H1 (cell line): ENCODE measurements around the gene LRPPRC. TPM values are rescaled to one million over a fixed set of nuclear protein-coding genes. Genes with fewer than 3 reads are reported as not detected.

Experiments
- CTCF ChIA-PET: fragments of 300-600 bp; sonication (Branson Sonifier 250); formaldehyde crosslinking; loops from one replicate; lab custom pipeline; 2021; ENCODE audit not compliant: partially characterized antibody; lab: Charles Lee
- POLR2A ChIA-PET: fragments of 300-600 bp; sonication (Branson Sonifier 250); formaldehyde crosslinking; loops from one replicate; lab custom pipeline; 2021; ENCODE audit warnings: inconsistent platforms; ENCODE audit not compliant: partially characterized antibody; lab: Charles Lee
- DNase-seq, 2 experiments: peaks; one replicate each; pipeline versions ENCODE4 v3.0.0 to v3.0.0-alpha.2; 2010 to 2022; ENCODE audit warnings: low spot score in 2 of 2, low read depth in 1 of 2, mixed read lengths in 1 of 2
- FAIRE-seq: peaks from 2 replicates; lab custom pipeline; 2011; peaks lifted over from hg19 to GRCh38; lab: Jason Lieb, UNC
- H2AFZ ChIP-seq: 2 replicates; pipeline ENCODE4 v1.8.1; 2012; ENCODE audit warnings: low read length, inconsistent platforms
- H2AK5ac ChIP-seq: 2 replicates; pipeline ENCODE4 v1.6.1; 2013; ENCODE audit warnings: low read depth, low read length
- H2BK120ac ChIP-seq: replicated peaks from 2 replicates; pipeline ENCODE3; 2013; ENCODE audit warnings: low read depth, low read length, inconsistent platforms
- H2BK12ac ChIP-seq: 2 replicates; pipeline ENCODE4 v1.6.1; 2013; ENCODE audit warnings: low read depth, low read length
- H2BK15ac ChIP-seq: 2 replicates; pipeline ENCODE4 v1.6.1; 2013; ENCODE audit warnings: low read length
- H2BK20ac ChIP-seq: 2 replicates; pipeline ENCODE4 v1.6.1; 2013; ENCODE audit warnings: low read length
- H2BK5ac ChIP-seq: 2 replicates; pipeline ENCODE4 v1.6.1; 2013; ENCODE audit warnings: low read depth, low read length
- H3K14ac ChIP-seq: 2 replicates; pipeline ENCODE4 v1.6.1; 2013; ENCODE audit warnings: inconsistent platforms; ENCODE audit not compliant: insufficient read length
- H3K18ac ChIP-seq: 2 replicates; pipeline ENCODE4 v1.6.1; 2013; ENCODE audit warnings: low read length; ENCODE audit errors: extremely low read depth
- H3K23ac ChIP-seq: 2 replicates; pipeline ENCODE4 v1.6.1; 2013; ENCODE audit warnings: inconsistent platforms; ENCODE audit not compliant: insufficient read length
- H3K23me2 ChIP-seq: 2 replicates; pipeline ENCODE4 v1.6.1; 2013; ENCODE audit warnings: low read depth, low read length
- H3K27ac ChIP-seq: 2 replicates; pipeline ENCODE4 v1.6.1; 2011; ENCODE audit warnings: low read depth, low read length, inconsistent platforms
- H3K27me3 ChIP-seq, 4 experiments: replicated peaks in 1 of 4; 1 replicate in 1 of 4; 2 replicates in 3 of 4; pipeline versions ENCODE4 v1.6.1 to v1.8.1; 2011 to 2013; ENCODE audit warnings: low read length in 3 of 4, mild to moderate bottlenecking in 3 of 4, inconsistent platforms in 2 of 4, mixed read lengths in 2 of 4, moderate library complexity in 1 of 4; ENCODE audit not compliant: control insufficient read depth in 3 of 4, insufficient read depth in 3 of 4; ENCODE audit errors: extremely low read depth in 1 of 4
- H3K36me3 ChIP-seq, 4 experiments: 2 replicates each; pipeline versions ENCODE4 v1.6.1 to v1.8.1; 2011 to 2013; ENCODE audit warnings: mild to moderate bottlenecking in 4 of 4, low read length in 3 of 4, moderate library complexity in 2 of 4, control low read depth in 1 of 4, inconsistent platforms in 1 of 4; ENCODE audit not compliant: insufficient read depth in 4 of 4, control insufficient read depth in 2 of 4
- H3K4ac ChIP-seq: replicated peaks from 2 replicates; pipeline ENCODE3; 2013; ENCODE audit warnings: low read length, low read depth, mixed read lengths, inconsistent platforms; ENCODE audit not compliant: insufficient read length
- H3K4me1 ChIP-seq, 4 experiments: replicated peaks in 1 of 4; 1 replicate in 1 of 4; 2 replicates in 3 of 4; pipeline versions ENCODE4 v1.6.1 to v1.8.1; 2011 to 2013; ENCODE audit warnings: low read length in 3 of 4, inconsistent platforms in 2 of 4, mixed read lengths in 1 of 4; ENCODE audit not compliant: insufficient read depth in 4 of 4, control insufficient read depth in 3 of 4
- H3K4me2 ChIP-seq, 2 experiments: 2 replicates each; pipeline versions ENCODE4 v1.6.1 to v1.8.1; 2011 to 2013; ENCODE audit warnings: low read depth in 2 of 2, low read length in 2 of 2, control low read depth in 1 of 2, inconsistent platforms in 1 of 2, mild to moderate bottlenecking in 1 of 2; ENCODE audit not compliant: insufficient read depth in 1 of 2
- H3K4me3 ChIP-seq, 4 experiments: fragments of 200-600, 300-600 bp in 1 of 4; sonication (generic), shearing (Covaris generic), sonication (Bioruptor Twin) in 1 of 4; 2 replicates each; pipeline versions ENCODE4 v1.5.1 to v1.8.1; 2011 to 2016; ENCODE audit warnings: low read length in 4 of 4, low read depth in 3 of 4, control low read depth in 2 of 4, inconsistent platforms in 2 of 4, mild to moderate bottlenecking in 2 of 4, mixed read lengths in 1 of 4, moderate library complexity in 1 of 4; ENCODE audit not compliant: insufficient read depth in 2 of 4; ENCODE audit errors: extremely low read depth in 1 of 4
- H3K56ac ChIP-seq: replicated peaks from 2 replicates; pipeline ENCODE3; 2013; ENCODE audit warnings: low read depth, mild to moderate bottlenecking, mixed read lengths, low read length, inconsistent platforms; ENCODE audit not compliant: insufficient read length
- H3K79me1 ChIP-seq: 2 replicates; pipeline ENCODE4 v1.6.1; 2013; ENCODE audit warnings: low read depth, low read length, control low read depth
- H3K79me2 ChIP-seq, 2 experiments: 2 replicates each; pipeline versions ENCODE4 v1.6.1 to v1.8.1; 2012 to 2013; ENCODE audit warnings: low read length in 2 of 2, mild to moderate bottlenecking in 2 of 2, inconsistent platforms in 1 of 2; ENCODE audit not compliant: insufficient read depth in 2 of 2, control insufficient read depth in 1 of 2
- H3K9ac ChIP-seq, 4 experiments: replicated peaks in 1 of 4; 1 replicate in 1 of 4; 2 replicates in 3 of 4; pipeline versions ENCODE4 v1.6.1 to v1.8.1; 2011 to 2013; ENCODE audit warnings: low read depth in 3 of 4, low read length in 3 of 4, control low read depth in 2 of 4, mild to moderate bottlenecking in 2 of 4, moderate library complexity in 2 of 4, inconsistent platforms in 1 of 4; ENCODE audit errors: extremely low read depth in 1 of 4
- H3K9me3 ChIP-seq, 2 experiments: 2 replicates each; pipeline versions ENCODE4 v1.6.1 to v1.8.1; 2012 to 2013; ENCODE audit warnings: mild to moderate bottlenecking in 2 of 2, moderate library complexity in 2 of 2, control low read depth in 1 of 2, inconsistent platforms in 1 of 2, low read depth in 1 of 2, low read length in 1 of 2, mixed read lengths in 1 of 2; ENCODE audit not compliant: insufficient read depth in 2 of 2
- H4K20me1 ChIP-seq, 2 experiments: replicated peaks in 1 of 2; 2 replicates each; pipeline versions ENCODE3 to v1.8.1; 2011 to 2013; ENCODE audit warnings: inconsistent platforms in 2 of 2, low read length in 2 of 2, mild to moderate bottlenecking in 1 of 2; ENCODE audit not compliant: insufficient read depth in 2 of 2, control insufficient read depth in 1 of 2
- H4K5ac ChIP-seq: 2 replicates; pipeline ENCODE4 v1.6.1; 2013; ENCODE audit warnings: low read length, low read depth, mixed read lengths, inconsistent platforms; ENCODE audit not compliant: insufficient read length
- H4K8ac ChIP-seq: 2 replicates; pipeline ENCODE4 v1.8.0; 2013; ENCODE audit warnings: mild to moderate bottlenecking, moderate library complexity, low read length, inconsistent platforms; ENCODE audit not compliant: insufficient read depth; ENCODE audit errors: extremely low read depth
- H4K91ac ChIP-seq: replicated peaks from 2 replicates; pipeline ENCODE3; 2013; ENCODE audit warnings: low read length, mixed read lengths, inconsistent platforms; ENCODE audit not compliant: insufficient read length
- HDAC2 ChIP-seq, 2 experiments: fragments of 300-600 bp in 1 of 2; sonication (generic) in 1 of 2; IDR thresholded peaks; 2 replicates each; pipeline ENCODE4 v1.6.1; 2011 to 2012; ENCODE audit warnings: low read depth in 2 of 2, low read length in 2 of 2, mild to moderate bottlenecking in 2 of 2, moderate library complexity in 2 of 2, borderline replicate concordance in 1 of 2, inconsistent platforms in 1 of 2
- PHF8 ChIP-seq: fragments of 200-600 bp; sonication (generic); conservative IDR thresholded peaks from 2 replicates; pipeline ENCODE4 v1.7.1; 2012; ENCODE audit warnings: low read depth, mild to moderate bottlenecking, inconsistent platforms, low read length, moderate library complexity
- SP1 ChIP-seq: IDR thresholded peaks from 2 replicates; pipeline ENCODE4 v1.6.1; 2011; ENCODE audit warnings: low read depth, low read length
- TCF12 ChIP-seq: IDR thresholded peaks from 2 replicates; pipeline ENCODE4 v1.6.1; 2011; ENCODE audit warnings: low read depth, mild to moderate bottlenecking, low read length
- YY1 ChIP-seq: IDR thresholded peaks from 2 replicates; pipeline ENCODE4 v1.6.1; 2011; ENCODE audit warnings: low read depth, mild to moderate bottlenecking, low read length
- WGBS, 2 experiments: shearing (Covaris generic) in 1 of 2; methylation state at CpG; one replicate each; pipeline versions ENCODE4 v1.1.6 to v1.1.7; 2013 to 2015; ENCODE audit warnings: low lambda C conversion rate in 2 of 2, mixed read lengths in 2 of 2, inconsistent platforms in 1 of 2, low coverage in 1 of 2, missing lambda C conversion rate in 1 of 2; ENCODE audit not compliant: insufficient replicate concordance in 2 of 2, insufficient coverage in 1 of 2, insufficient read length in 1 of 2; ENCODE audit errors: extremely low coverage in 1 of 2, missing lambda C conversion rate in 1 of 2; 5-methylcytosine and 5-hydroxymethylcytosine counted together
- polyA plus RNA-seq, 7 experiments: library from polyadenylated mRNA; depleted of rRNA in 3 of 7; stranded (reverse) in 5 of 7; unstranded in 2 of 7; fragments of >200 nt in 5 of 7; fragments of 200-250 nt in 2 of 7; gene quantifications; 1 replicate in 5 of 7; 2 replicates in 1 of 7; 4 replicates in 1 of 7; pipeline versions ENCODE4 v1.2.1 to v1.2.3, GENCODE V29; 2011 to 2013; ENCODE audit warnings: missing spikeins in 2 of 7, mixed read lengths in 2 of 7
- total RNA-seq: library from RNA; stranded (reverse); fragmentation: NEBNext Ultra II Directional; extraction: Animal tissue kit (Norgen Biotek cat#: 25700); gene quantifications from 2 replicates; pipeline ENCODE4 v1.2.1, GENCODE V29; 2021

LRPPRC gene
- total and polyA plus RNA-seq, 2 of the 8 experiments (the other 6 are each of a cell fraction or from before 2014, with no cell fraction given) = 43.4 to 167 TPM

DNA sequence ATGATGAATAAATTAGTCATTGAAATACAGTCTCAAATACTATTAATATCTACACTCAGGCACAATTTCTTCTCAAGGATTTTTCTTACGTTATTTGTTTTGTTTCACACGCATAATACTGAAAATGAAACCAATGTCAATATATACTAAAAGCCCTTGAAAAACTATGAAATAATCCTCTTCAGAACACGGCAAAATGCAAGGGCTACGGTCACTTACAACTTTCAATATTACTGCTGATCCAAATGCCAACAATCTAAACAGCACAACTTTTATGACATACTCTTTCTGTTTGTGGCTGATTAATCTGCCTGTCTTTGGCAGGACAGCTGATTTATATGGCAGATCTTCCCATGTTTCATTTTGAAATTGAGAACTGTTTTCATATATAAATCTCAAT is 68.3 kb downstream of the LRPPRC start:
- H2AFZ ChIP-seq = no peak overlapping the region

More for the DNA sequence above, 68.3 kb downstream of the LRPPRC start:
- WGBS, 2 experiments = 98% methylated on average over 4 of the region's 4 CpGs; no CpG with 5 or more reads in 1 of the 2 experiments
- no peak for DNase-seq
- H3K79me1 ChIP-seq = no peaks in the 10 kb centered on the region
- no peak overlapping the region for H3K56ac ChIP-seq
- no peaks in the 10 kb centered on the region for H3K9me3 ChIP-seq
- H2AK5ac ChIP-seq = no peak overlapping the region
- no peak overlapping the region for H4K5ac ChIP-seq
- no peak overlapping the region for H3K9ac ChIP-seq
- no peaks in the 10 kb centered on the region for H3K4me1 ChIP-seq
- H3K79me2 ChIP-seq = no peaks in the 10 kb centered on the region
- no peak overlapping the region for H3K4me2 ChIP-seq
- no peak overlapping the region for H3K27ac ChIP-seq
- H3K27me3 ChIP-seq = no peaks in the 10 kb centered on the region
- no peak overlapping the region for H3K23ac ChIP-seq
- H2BK15ac ChIP-seq = no peak overlapping the region
- FAIRE-seq = no peak
- POLR2A ChIA-PET = no interaction called here
- no peak overlapping the region for H3K4me3 ChIP-seq
- H2BK20ac ChIP-seq = no peak overlapping the region
- no peak overlapping the region for H2BK12ac ChIP-seq
- no peak overlapping the region for H4K91ac ChIP-seq
- TF ChIP-seq SP1 (no peak), HDAC2 (IDR thresholded peaks at IDR 0.05; ENCODE audit: borderline replicate concordance in 1 of 2, low read depth in 2 of 2, low read length in 2 of 2) (no peak), TCF12 (no peak), YY1 (no peak), PHF8 (no peak)
- H4K8ac ChIP-seq = no peak overlapping the region
- H2BK5ac ChIP-seq = no peak overlapping the region
- CTCF ChIA-PET = no interaction called here
- peaks cover 0 to 3% of the 10 kb centered on the region in 2 experiments for H4K20me1 ChIP-seq
- H3K18ac ChIP-seq = no peak overlapping the region
- H3K23me2 ChIP-seq = no peaks in the 10 kb centered on the region
- H3K14ac ChIP-seq = no peak overlapping the region
- H2BK120ac ChIP-seq = no peak overlapping the region
- H3K4ac ChIP-seq = no peak overlapping the region
- H3K36me3 ChIP-seq = peaks cover 2 to 76% (median 42%) of the 10 kb centered on the region in 4 experiments; a peak in 7 of 8 replicates
